Cardiac septum (tissue), 1 donor: Measurements from ENCODE around the gene BORA. TPM values are rescaled to one million over a fixed set of nuclear protein-coding genes. Genes with fewer than 3 reads are reported as not detected.
A peak's percentile ranks its signal among the peaks of the same experiment; 100 is the strongest.
"Not testable (repeated sequence)": the region's sequence is repeated elsewhere in the genome, so short reads cannot be mapped to it uniquely, and the experiment has no call there.

Experiments
- DNase-seq: peaks from one replicate; pipeline ENCODE4 v3.0.0-alpha.2; 2020; ENCODE audit warnings: low spot score
- intact Hi-C: fragments of 100-400 bp; cut with DNase I; formaldehyde crosslinking; loops from one replicate; pipeline ENCODE4 v1.14.0; 2022
- long read RNA-seq: library from polyadenylated mRNA; unstranded; transcript quantifications from one replicate; pipeline ENCODE4 v2.0.0, GENCODE V29; 2021
- total RNA-seq: library from RNA; stranded (reverse); fragmentation: NEBNext Ultra II Directional; extraction: Animal tissue kit (Norgen Biotek cat#: 25700); gene quantifications from one replicate; pipeline ENCODE4 v1.2.1, GENCODE V29; 2021
- donor health status: DM: no; HTN: no; CAD: no.

Gene BORA
- total RNA-seq = 0.54 TPM
- long read RNA-seq = 0 reads

DNA sequence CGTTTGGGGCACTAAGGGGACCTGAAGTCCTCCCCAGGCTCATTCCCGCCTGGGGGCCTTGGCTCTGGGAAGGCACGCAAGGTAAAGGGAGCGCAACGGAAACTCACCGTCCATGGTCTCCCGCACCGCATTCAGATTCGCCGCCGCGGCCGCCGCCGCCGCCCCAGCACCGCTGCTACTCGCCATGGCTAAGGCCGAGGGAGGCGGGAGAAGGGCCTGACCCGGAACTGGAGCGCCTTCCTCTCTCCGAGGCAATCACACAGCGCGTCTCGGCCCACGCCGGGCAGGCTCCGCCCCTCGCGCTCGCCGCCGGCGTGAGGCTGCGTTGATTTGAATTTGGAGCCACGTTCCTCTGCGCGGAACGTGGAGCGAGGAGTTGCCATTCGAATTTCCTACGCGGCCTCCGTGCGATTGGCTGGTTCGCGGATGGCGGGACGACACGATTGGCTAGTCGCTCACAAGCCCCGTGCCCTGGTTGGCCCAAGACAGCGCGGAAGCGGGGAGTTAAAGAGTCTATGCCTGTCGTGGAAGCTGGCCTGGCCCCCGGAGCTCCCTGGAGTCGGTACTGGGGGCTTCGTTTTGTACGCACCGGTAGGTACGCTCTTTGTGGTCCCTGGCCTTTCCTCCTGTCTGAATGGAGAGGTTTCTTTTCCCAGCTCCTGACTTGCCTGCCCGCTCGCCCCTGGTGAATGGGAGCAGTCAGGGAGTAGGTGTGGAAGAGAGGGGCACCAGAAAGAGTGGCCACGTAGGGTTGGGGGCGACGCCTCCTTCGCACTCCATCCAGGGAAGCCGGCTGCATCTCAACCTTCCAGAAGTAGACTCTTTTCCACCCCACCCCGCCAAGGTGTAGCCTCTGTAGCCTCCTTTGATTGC, at the start of gene BORA, which contains the start of gene MZT1:
TSS of gene BORA (plus strand) at position 507 of the 873 bp plus-strand sequence. CDS start 1,018 bp downstream, outside the sequence.
TSS of gene MZT1 (minus strand) at position 213 of the 873 bp plus-strand sequence. CDS start at position 186, 27 bp downstream.
- peak; percentile 98 for DNase-seq
- intact Hi-C loops = loop anchor here (5.0 kb wide), 1 partner anchor 55 kb away; the partner anchor contains the start of genes DIS3 and PIBF1

DNA sequence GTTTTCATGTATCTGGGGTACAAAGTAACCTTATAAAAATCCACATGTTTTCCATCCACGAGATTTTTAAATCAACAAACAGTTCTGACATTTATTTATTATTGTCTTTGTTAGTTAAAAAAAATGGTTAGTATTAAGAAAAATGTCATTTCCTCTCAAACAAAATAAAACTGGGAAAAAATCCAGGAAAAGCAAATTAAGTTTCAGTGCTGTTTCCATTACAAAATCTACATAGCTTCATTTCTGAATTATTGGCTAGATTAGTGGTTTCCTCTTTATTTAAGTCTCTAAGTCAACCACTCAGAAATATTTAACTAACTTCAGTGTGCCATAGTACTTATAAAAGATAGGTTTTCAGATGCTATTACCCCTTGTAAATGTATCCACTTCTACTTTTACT, 49.4 kb upstream of the BORA start:
- DNase-seq = no peak
- intact Hi-C loops = no loop called here

- intact Hi-C loops = no loop called here
- DNase-seq = no peak
Observed at GRCh38 chr13:72680353-72680752, 47.4 kb upstream of the BORA start.

DNA sequence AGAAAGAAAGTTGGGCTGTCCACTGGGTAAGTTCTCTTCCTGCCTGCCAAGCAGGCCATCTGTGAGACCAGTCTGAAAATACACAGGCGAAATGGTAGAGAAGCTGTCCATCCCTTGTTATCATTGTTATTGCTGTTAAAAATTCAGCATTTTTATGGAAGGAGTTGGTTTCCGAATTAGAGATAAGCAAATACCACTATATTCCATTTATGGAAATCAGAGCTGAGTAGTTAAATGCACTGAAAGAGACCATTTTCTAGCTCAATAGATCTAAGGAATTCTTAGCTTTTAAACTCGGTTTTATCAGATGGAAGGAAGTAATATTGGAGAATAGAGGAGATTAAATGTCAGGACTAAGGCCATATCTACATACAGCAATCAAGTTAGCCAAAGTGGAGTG, 41.0 kb upstream of the BORA start:
- intact Hi-C loops = no loop called here
- DNase-seq = no peak

DNA sequence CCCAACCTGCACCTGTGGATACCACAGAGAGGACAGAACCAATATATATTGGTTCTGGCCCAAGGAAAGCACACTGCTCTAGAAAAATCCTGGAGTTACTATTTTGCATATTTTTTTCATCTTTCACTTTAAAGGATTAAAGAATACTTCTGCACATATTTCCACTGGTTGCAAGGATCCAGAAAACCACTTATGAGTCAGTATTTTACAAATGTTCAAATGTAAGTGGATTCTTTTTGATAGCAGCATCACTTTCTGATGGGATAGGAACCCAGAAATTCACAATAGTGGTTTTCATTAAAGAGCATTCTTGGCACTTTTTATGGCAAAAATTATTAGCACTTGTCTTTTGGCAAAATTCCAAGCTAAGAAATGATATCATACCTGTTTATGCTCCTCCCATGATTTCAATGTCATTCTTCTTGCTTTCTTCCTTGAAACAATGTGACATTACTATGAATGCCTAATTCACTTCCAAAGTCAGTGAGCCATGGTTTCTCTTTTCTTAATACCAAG, 38.5 kb upstream of the BORA start:
- intact Hi-C loops = no loop called here
- DNase-seq = no peak

DNA sequence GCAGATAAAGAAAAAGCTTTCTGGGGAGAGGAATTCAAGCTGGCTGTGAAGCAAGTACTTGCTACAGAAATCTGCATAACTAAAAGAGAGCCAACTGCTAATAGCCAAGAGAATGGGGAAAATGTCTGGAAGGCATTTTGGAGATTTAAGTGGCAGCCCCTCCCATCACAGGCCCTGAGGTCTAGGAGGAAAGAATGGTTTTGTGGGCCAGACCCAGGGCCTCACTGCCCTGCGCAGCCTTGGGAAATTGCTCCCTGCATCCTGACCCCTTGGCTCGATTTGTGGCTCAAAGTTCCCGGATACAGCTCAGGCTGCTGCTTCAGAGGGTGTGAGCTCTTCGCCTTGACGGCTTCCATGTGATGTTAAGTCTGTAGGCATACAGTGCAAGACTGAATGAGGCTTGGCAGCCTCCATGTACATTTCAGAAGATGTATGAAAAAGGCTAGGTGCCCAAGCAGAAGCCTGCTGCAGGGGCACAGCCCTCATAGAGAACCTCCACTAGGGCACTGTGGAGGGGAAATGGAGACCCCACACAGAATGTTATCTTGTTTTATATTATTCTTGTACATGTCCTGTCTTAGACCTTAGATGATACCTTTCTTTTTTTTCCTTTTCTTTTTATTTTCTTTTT, 34.7 kb upstream of the BORA start:
- no peak for DNase-seq
- intact Hi-C loops = no loop called here

GRCh38 chr13:72693832-72694231, 33.9 kb upstream of the BORA start:
- intact Hi-C loops = no loop called here

GRCh38 chr13:72694314-72694713, 33.4 kb upstream of the BORA start:
- DNase-seq = no peak
- intact Hi-C loops = no loop called here

More at GRCh38 chr13:72693832-72694231, 33.9 kb upstream of the BORA start:
- no peak for DNase-seq

- DNase-seq = no peak
- intact Hi-C loops = no loop called here
Observed at GRCh38 chr13:72696579-72696978, 31.1 kb upstream of the BORA start.

- no peak for DNase-seq
- intact Hi-C loops = no loop called here
Observed at GRCh38 chr13:72698164-72698563, 29.6 kb upstream of the BORA start.

DNA sequence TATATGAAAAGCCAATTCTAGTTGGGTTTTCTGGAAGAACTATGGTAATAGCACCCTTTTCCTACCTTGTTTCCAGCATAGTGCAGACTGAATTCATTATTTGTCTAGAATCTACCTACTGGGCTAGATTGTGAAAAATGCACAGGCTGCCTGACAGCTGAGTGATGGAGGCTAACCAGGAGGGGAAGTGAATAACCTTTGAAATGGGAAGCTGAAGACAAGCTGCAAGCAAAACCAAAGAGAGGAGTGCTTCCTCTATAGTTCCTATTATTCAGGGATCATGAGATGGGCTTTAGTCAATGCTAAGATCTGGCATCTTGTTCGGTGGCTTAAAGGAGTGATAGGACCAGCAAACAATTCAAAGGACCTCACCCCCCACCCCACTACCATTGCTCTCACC, 27.2 kb upstream of the BORA start:
- DNase-seq = no peak
- intact Hi-C loops = no loop called here

- intact Hi-C loops = no loop called here
- DNase-seq = no peak
Observed at GRCh38 chr13:72716776-72717175, 10.9 kb upstream of the BORA start.

DNA sequence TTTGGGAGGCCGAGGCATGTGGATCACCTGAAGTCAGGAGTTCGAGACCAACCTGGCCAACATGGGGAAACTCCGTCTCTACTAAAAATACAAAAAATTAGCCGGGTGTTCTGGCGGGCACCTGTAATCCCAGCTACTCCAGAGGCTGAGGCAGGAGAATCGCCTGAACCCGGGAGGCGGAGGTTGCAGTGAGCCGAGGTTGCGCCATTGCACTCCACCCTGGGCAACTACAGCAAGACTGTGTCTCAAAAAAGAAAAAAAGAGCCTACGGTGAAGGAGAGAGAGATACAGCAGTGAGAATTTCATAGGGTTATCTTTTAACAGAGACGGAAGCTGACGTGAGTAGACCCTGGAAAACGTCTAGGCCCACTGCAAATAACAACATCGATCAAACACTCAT, 1.5 kb upstream of the BORA start:
- intact Hi-C loops = loop anchor here (5.0 kb wide), 1 partner anchor 56 kb away; the partner anchor contains the start of genes DIS3 and PIBF1
- not testable (repeated sequence) for DNase-seq

- intact Hi-C loops = loop anchor here (5.0 kb wide), 1 partner anchor 55 kb away; the partner anchor contains the start of genes DIS3 and PIBF1
- DNase-seq = no peak
Observed at GRCh38 chr13:72726726-72727416, 852 bp upstream of the BORA start.

DNA sequence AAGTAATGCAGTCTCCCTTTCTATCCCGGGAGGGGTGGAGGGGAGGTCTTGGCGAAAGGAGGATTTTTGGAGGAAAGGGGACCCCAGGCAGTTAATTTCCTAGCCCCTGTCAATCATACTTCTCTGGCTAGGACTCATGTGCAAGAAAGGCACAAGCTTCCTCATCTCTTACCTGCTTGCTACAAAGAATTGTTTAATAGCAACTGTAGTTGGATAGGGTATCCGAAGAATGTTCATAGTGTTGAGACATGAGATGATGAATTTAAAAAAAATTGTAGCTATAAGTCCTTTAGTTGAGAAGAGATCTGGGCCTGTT, 525 bp downstream of the BORA start:
- no peak for DNase-seq
- intact Hi-C loops = loop anchor here (5.0 kb wide), 1 partner anchor 54 kb away; the partner anchor contains the start of genes DIS3 and PIBF1

DNA sequence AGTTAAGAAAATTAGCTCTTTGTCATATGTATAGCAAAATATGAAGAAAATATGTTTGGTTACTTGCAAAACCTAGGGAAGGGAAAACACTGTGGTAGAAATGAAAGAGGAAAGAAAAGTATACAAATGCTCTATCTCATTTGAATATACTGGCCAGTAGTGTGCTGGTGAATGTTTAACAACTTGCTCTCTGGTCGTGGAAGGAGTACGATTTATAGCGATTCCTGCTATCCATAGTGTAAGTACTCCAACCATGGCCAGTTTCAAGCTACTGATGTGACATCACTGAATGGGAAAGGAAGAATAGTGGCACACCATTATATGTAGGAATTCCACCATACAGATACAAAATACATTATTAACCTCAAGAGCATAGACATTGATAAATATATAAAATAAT, 9.3 kb downstream of the BORA start:
- intact Hi-C loops = no loop called here

GRCh38 chr13:72740015-72740414, 12.3 kb downstream of the BORA start:
- DNase-seq = no peak
- intact Hi-C loops = no loop called here

More for the DNA sequence above, 9.3 kb downstream of the BORA start:
- DNase-seq = no peak

- intact Hi-C loops = no loop called here
- DNase-seq = no peak
Observed at GRCh38 chr13:72745260-72745659, 17.5 kb downstream of the BORA start.

DNA sequence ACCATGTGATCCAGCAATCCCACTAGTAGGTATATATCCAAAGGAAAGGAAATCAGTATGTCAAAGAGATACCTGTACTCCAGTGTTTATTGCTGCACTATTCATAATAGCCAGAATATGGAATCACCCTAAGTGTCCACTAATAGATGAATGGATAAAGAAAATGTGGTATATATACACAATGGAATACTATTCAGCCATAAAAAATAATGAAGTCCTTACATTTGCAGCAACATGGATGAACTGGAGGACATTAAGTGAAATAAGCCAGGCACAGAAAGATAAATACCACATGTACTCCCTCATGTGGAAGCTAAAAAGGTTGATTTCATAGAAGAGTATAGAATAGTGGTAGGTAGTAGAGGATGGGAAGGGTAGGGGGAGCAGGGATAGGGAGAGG, 23.5 kb downstream of the BORA start:
- no peak for DNase-seq
- intact Hi-C loops = no loop called here

DNA sequence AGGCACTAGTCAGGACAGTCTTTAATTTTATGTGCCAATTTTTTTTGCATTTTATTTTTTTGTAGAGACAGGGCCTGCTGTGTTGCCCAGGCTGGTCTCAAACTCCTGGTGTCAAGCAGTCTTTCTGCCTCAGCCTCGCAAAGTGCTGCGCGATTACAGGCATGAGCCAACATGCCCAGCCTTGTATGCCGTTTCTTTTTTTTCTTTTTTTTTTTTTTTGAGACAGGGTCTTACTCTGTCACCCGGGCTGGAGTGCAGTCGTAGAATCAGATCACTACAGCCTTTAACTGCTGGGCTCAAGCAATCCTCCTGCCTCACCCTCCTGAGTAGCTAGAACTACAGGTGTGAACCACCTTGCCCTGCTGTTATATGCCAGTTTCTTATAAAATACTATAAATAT, 26.4 kb downstream of the BORA start:
- DNase-seq = no peak
- intact Hi-C loops = no loop called here
